GM19099 (cell line): ENCODE results near the gene PRSS22.

Experiments
- POLR2A ChIP-seq: IDR thresholded peaks from 3 replicates; pipeline ENCODE4 v1.6.1; 2011; ENCODE audit warnings: low read depth; ENCODE audit not compliant: insufficient read length; ENCODE audit errors: extremely low read depth

The PRSS22 gene

GRCh38 chr16:2827831-2828520 lies 30.0 kb downstream of the PRSS22 start:
- no peak for TF ChIP-seq POLR2A

DNA sequence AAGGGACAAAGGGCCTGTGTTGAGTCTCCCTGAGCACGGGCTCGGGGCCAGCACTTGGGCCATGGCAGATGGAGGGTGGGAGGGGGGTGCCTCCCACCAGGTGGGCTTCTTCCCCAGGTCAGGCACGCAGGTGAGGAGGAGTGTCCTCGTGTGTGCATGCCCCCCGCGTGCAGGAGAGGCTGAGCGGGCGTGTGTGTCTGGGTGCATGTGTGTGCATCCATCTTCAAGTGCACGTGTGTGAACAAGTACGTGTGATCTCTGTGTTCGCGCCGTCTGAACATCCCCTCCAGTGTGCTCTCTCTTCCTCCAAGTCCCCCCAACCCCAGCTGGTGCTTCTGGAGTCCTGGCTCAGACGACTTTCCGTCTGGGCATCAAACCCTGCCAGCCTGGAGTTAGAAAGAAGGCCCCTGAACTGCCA lies 30.6 kb downstream of the PRSS22 start:
- no peak for TF ChIP-seq POLR2A

- TF ChIP-seq POLR2A, result no peak
These were observed 31.2 kb downstream of the PRSS22 start for GRCh38 chr16:2826591-2827373.

- no peak for TF ChIP-seq POLR2A
These were observed 32.1 kb downstream of the PRSS22 start for GRCh38 chr16:2825906-2826305.

- TF ChIP-seq POLR2A, result no peak
These were observed 32.8 kb downstream of the PRSS22 start for GRCh38 chr16:2825049-2825742.

DNA sequence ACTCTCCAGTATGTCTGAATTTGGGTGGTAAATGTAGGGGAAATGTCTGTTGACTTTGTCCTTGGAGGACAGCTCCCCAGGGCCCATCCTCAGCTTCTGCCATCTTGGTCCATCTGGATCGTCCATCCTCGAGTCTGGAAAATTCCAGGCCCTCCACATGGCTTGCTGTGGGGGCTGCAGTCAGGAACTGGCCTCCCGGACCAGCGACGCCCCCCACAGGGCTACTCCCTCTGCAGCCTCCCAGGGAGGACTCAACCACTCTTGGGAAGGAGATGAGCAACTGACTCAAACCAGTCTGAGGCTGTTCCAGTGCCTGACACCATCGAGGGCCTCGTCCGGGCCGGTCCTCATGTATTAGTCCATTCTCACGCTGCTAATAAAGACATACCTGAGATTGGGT lies 33.3 kb downstream of the PRSS22 start:
- no peak for TF ChIP-seq POLR2A

DNA sequence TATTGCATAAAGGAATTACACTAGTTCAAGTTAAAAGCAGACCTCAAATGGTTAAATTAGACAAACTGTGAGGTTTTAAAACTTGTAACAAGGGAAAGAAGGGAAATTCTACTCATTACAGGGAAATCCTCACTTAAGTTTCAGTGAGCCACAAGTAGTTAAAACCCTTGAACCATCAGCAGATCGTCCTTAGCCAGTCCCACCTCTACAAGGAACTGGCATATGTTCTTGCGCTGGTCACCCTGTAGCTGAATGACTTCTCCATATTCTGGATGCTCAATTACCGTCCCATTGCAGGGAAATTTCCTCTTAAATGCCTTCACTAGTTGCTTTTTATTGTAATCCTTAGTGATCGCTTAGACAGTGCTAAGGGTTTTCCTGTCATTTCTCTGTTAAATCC lies 35.5 kb downstream of the PRSS22 start:
- no peak for TF ChIP-seq POLR2A

- TF ChIP-seq POLR2A, result no peak
These were observed 35.8 kb downstream of the PRSS22 start for GRCh38 chr16:2822158-2822495.

GRCh38 chr16:2821487-2822157 lies 36.3 kb downstream of the PRSS22 start:
- TF ChIP-seq POLR2A, result no peak

DNA sequence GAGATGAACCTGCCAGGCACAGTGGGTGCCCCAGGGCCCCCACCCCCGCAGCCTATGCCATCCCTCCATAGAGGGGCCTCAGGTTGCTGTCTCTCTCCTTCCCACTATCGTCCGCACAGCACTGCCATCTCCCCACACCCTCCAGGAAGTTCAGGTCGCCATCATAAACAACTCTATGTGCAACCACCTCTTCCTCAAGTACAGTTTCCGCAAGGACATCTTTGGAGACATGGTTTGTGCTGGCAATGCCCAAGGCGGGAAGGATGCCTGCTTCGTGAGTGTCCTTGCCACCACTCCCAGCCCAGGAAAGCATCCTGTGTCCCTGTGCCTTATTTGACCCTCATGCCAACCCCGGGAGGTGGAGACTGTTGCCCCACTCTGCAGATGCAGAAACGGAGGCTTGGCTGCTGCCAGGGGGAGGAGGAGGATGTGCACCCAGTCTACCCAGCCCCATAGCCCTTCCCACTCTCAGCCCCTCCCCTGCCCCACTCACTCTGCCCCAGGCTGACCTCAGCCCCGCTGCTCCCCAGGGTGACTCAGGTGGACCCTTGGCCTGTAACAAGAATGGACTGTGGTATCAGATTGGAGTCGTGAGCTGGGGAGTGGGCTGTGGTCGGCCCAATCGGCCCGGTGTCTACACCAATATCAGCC lies 37.0 kb downstream of the PRSS22 start:
- TF ChIP-seq POLR2A, result no peak

DNA sequence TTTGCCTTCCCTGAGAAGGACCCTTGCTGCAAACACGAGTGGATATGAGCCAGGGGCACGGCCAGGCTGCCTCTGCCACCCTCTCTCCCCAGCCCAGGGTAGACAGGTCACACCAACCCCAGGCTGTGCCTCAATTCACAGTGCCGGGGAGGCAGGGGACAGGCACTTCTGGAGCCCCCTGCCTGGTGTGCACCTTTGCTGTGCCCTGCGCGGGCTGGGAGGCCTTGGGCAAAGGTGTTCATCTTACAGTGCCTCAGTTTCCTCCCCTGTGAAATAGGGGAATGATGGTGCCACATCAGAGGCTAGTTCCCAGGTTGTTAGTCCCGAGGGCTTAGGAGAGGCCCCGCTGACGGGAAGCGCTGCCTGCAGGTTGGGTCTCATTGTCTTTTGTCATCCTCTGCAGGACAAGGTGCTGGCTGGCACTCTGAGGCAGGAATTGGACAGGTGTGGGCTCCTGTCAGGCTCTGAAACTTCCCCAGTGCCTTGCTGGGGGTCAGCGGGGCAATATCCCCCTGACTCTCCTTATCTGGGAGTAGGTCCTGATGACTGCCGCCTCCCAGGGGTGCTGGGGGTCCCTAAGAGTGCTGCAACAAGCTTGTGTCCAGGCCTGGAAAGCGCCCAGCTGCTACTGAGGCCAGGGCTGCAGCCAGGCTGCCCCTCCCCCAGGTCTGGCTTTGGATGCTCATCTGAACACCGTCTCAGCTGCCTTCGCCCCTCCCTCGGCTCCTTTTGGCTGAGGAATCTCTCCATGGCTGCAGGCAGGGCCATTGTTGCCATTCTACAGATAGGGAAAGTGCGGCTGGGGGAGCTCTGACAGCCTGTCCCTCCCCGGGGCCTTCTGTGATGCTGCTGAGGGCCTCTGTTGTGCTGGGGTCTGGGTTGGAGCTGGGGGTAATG lies 37.8 kb downstream of the PRSS22 start:
- TF ChIP-seq POLR2A, result no peak

- no peak for TF ChIP-seq POLR2A
These were observed 38.6 kb downstream of the PRSS22 start for GRCh38 chr16:2819179-2819938.

GRCh38 chr16:2818272-2818876 lies 39.6 kb downstream of the PRSS22 start:
- TF ChIP-seq POLR2A, result no peak
